ENCODE measurements around the gene FAM114A1. TPM values are rescaled to one million over a fixed set of nuclear protein-coding genes. Genes with fewer than 3 reads are reported as not detected.

Gene FAM114A1
- total and polyA plus RNA-seq, 2 of the 4 experiments (the other 2 are of a cell fraction): 135 to 649 TPM

DNA sequence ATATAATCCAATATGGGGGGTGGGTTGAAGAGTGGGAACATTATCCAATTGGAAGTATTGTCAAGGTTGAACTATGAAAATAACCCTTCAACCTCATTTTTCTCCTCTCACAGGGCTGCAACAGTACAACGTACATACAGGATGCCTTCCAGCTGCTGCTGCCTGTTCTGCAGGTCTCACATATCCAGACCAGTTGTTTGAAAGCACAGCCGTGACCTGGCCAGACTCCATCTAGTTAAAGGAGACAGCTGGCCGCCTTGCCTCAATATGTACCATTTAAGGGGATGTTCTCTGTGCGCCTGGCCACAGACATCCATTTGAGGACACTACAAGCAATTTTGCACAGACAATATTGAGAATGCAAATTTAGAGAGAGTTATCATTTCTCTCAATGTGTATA, 75.7 kb downstream of the FAM114A1 start:
- H2AK5ac ChIP-seq (ENCODE audit: low read depth, low read length): no peak overlapping the region
- H3K9me1 ChIP-seq (ENCODE audit: insufficient read depth, low read length): peaks cover 6% of the 10 kb centered on the region
- peak overlapping the region; percentile 6; the same call in 1 of the 2 replicates for H3K4ac ChIP-seq (ENCODE audit: low read depth, low read length)
- H2BK120ac ChIP-seq (ENCODE audit: low read depth, low read length): peak overlapping the region; percentile 76; the same call in 1 of the 2 replicates
- ATAC-seq (ENCODE audit: low read depth) (peak; percentile 77), DNase-seq (peak; percentile 85)
- H3K79me1 ChIP-seq (ENCODE audit: low read depth in 1 of 2, low read length in 2 of 2): peaks cover 15 to 45% of the 10 kb centered on the region in 2 experiments; a peak in 3 of 4 replicates
- no peak overlapping the region for H3K4me2 ChIP-seq (ENCODE audit: low read depth, low read length)
- no peak overlapping the region for H2AFZ ChIP-seq (replicated peaks; ENCODE audit: low read length, poor library complexity)
- in situ Hi-C loops (cut with MboI; ENCODE audit: low sequenced_read_pairs): no loop called here
- H4K91ac ChIP-seq (ENCODE audit: insufficient read depth, low read depth, low read length): no peak overlapping the region
- H3K18ac ChIP-seq (ENCODE audit: low read depth, low read length): no peak overlapping the region
- no peak overlapping the region for H2AK9ac ChIP-seq (replicated peaks; ENCODE audit: low read depth, low read length, poor library complexity)
- H4K5ac ChIP-seq (ENCODE audit: low read depth, low read length): no peak overlapping the region
- BruUV-seq (replicated peaks): no TSS peak
- H3K27me3 ChIP-seq (ENCODE audit: control insufficient read depth, insufficient read depth, low read length): no peaks in the 10 kb centered on the region
- ChIA-PET CTCF (interaction anchor here (0.6 to 0.8 kb wide), 2 partner anchors 61 to 67 kb away, joined by 3 to 7 read pairs; no protein-coding TSS in a partner anchor), POLR2A (ENCODE audit: unreplicated experiment) (interaction anchor here (0.6 to 0.7 kb wide), 2 partner anchors 30 to 71 kb away, joined by 3 to 4 read pairs; no protein-coding TSS in a partner anchor)
- H3K9me3 ChIP-seq (ENCODE audit: control insufficient read depth, insufficient read depth, low read length): no peaks in the 10 kb centered on the region
- H4K8ac ChIP-seq (ENCODE audit: low read depth in 2 of 2, low read length in 2 of 2): peak overlapping the region in 1 of 2 experiments; percentile 13; a peak in 1 of 4 replicates
- H3K9ac ChIP-seq (ENCODE audit: low read depth, low read length): no peak overlapping the region
- no CpG with 5 or more reads among the region's 4 CpGs for WGBS, 2 experiments (ENCODE audit: extremely low coverage in 2 of 2, insufficient read length in 1 of 2)
- H3K23ac ChIP-seq (ENCODE audit: low read depth, low read length): no peak overlapping the region
- no peak overlapping the region for H2BK20ac ChIP-seq (ENCODE audit: low read depth, low read length)
- H3K36me3 ChIP-seq (ENCODE audit: control insufficient read depth, insufficient read depth, low read length): peaks cover 41% of the 10 kb centered on the region
- H3K27ac ChIP-seq (ENCODE audit: insufficient read depth, low read length): peak overlapping the region; percentile 90; the same call in 1 of the 2 replicates
- H3K4me1 ChIP-seq (ENCODE audit: control insufficient read depth, insufficient read depth, low read length): peaks cover 29% of the 10 kb centered on the region
- no peak overlapping the region for H2BK15ac ChIP-seq (ENCODE audit: low read depth, low read length)
- intact Hi-C loops (cut with micrococcal nuclease): no loop called here
- dilution Hi-C loops (cut with HindIII; ENCODE audit: low sequenced_read_pairs, unreplicated experiment): no loop called here
- peak overlapping the region; percentile 91 for H2BK5ac ChIP-seq (ENCODE audit: low read depth, low read length, poor library complexity, severe bottlenecking)
- no peaks in the 10 kb centered on the region for H4K20me1 ChIP-seq (ENCODE audit: insufficient read depth, low read length)
- H3K56ac ChIP-seq (ENCODE audit: extremely low read depth, insufficient read depth, low read length): peak overlapping the region; percentile 60; the same call in 1 of the 2 replicates
- no peak for TF ChIP-seq CHD1 (IDR thresholded peaks at IDR 0.05; ENCODE audit: low read depth, low read length)
- no peak for TF ChIP-seq FOS (IDR thresholded peaks at IDR 0.05; ENCODE audit: low read depth, low read length)
- TF ChIP-seq CEBPB (IDR thresholded peaks at IDR 0.05; ENCODE audit: low read depth, low read length): no peak
- no peak for TF ChIP-seq RCOR1 (IDR thresholded peaks at IDR 0.05; ENCODE audit: insufficient replicate concordance, low read length)
- no peak for TF ChIP-seq USF2 (IDR thresholded peaks at IDR 0.05; ENCODE audit: low read depth, low read length)
- no peak for TF ChIP-seq MAFK (IDR thresholded peaks at IDR 0.05; ENCODE audit: low read depth, low read length)
- no peak for TF ChIP-seq POLR2A (IDR thresholded peaks at IDR 0.05; ENCODE audit: low read depth, low read length)
- TF ChIP-seq RFX5 (IDR thresholded peaks at IDR 0.05; ENCODE audit: low read depth, low read length): no peak
- no peak for TF ChIP-seq MXI1 (IDR thresholded peaks at IDR 0.05; ENCODE audit: borderline replicate concordance, low read depth, low read length)
- TF ChIP-seq SMC3 (IDR thresholded peaks at IDR 0.05; ENCODE audit: low read depth, low read length): no peak
- no peak for TF ChIP-seq RAD21 (IDR thresholded peaks at IDR 0.05; ENCODE audit: low read length)
- TF ChIP-seq NFE2L2 (IDR thresholded peaks at IDR 0.05; ENCODE audit: low read depth, low read length): no peak
- TF ChIP-seq ELK1 (IDR thresholded peaks at IDR 0.05; ENCODE audit: borderline replicate concordance, low read depth, low read length): no peak
- TF ChIP-seq, protein P1, sequence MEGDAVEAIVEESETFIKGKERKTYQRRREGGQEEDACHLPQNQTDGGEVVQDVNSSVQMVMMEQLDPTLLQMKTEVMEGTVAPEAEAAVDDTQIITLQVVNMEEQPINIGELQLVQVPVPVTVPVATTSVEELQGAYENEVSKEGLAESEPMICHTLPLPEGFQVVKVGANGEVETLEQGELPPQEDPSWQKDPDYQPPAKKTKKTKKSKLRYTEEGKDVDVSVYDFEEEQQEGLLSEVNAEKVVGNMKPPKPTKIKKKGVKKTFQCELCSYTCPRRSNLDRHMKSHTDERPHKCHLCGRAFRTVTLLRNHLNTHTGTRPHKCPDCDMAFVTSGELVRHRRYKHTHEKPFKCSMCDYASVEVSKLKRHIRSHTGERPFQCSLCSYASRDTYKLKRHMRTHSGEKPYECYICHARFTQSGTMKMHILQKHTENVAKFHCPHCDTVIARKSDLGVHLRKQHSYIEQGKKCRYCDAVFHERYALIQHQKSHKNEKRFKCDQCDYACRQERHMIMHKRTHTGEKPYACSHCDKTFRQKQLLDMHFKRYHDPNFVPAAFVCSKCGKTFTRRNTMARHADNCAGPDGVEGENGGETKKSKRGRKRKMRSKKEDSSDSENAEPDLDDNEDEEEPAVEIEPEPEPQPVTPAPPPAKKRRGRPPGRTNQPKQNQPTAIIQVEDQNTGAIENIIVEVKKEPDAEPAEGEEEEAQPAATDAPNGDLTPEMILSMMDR (conservative IDR thresholded peaks at IDR 0.05; ENCODE audit: low read depth, low read length): no peak
- no peak for TF ChIP-seq BHLHE40 (IDR thresholded peaks at IDR 0.05; ENCODE audit: low read depth, low read length)
- no peak for TF ChIP-seq MAZ (IDR thresholded peaks at IDR 0.05; ENCODE audit: borderline replicate concordance, low read depth, low read length)
- H3K4me3 ChIP-seq (ENCODE audit: insufficient read depth, low read depth, low read length): no peak overlapping the region
- H3K14ac ChIP-seq (replicated peaks; ENCODE audit: low read depth, low read length): no peak overlapping the region
